GM19239 (cell line): Measurements from ENCODE around the gene SLC2A9.
"Not testable (repeated sequence)": the region's sequence is repeated elsewhere in the genome, so short reads cannot be mapped to it uniquely, and the experiment has no call there.

Experiments used
- DNase-seq: peaks from one replicate; pipeline ENCODE4 v3.0.0; 2011; ENCODE audit warnings: low spot score; ENCODE audit not compliant: insufficient read length
- FAIRE-seq: peaks from 2 replicates; lab custom pipeline; 2011; peaks lifted over from hg19 to GRCh38; lab: Jason Lieb, UNC

The SLC2A9 gene

GRCh38 chr4:9903317-9903716 lies 118.0 kb downstream of the SLC2A9 start:
- FAIRE-seq (no peak), DNase-seq (no peak)

GRCh38 chr4:9901257-9901656 lies 120.0 kb downstream of the SLC2A9 start:
- no peak for FAIRE-seq
- no peak for DNase-seq

- DNase-seq, FAIRE-seq: not testable (repeated sequence)
Observed at GRCh38 chr4:9900633-9901032, 120.7 kb downstream of the SLC2A9 start.

- DNase-seq, result no peak
- FAIRE-seq, result no peak
Observed at GRCh38 chr4:9899306-9900055, 121.8 kb downstream of the SLC2A9 start.

- DNase-seq (no peak), FAIRE-seq (no peak)
Observed at GRCh38 chr4:9898596-9899305, 122.5 kb downstream of the SLC2A9 start.

- DNase-seq (no peak), FAIRE-seq (no peak)
Observed at GRCh38 chr4:9895333-9895705, 126.0 kb downstream of the SLC2A9 start.

- FAIRE-seq (no peak), DNase-seq (no peak)
Observed at GRCh38 chr4:9894644-9895332, 126.5 kb downstream of the SLC2A9 start.

- DNase-seq (no peak), FAIRE-seq (no peak)
Observed at GRCh38 chr4:9893329-9894108, 127.8 kb downstream of the SLC2A9 start.

GRCh38 chr4:9891740-9892139 lies 129.6 kb downstream of the SLC2A9 start:
- FAIRE-seq (no peak), DNase-seq (no peak)

GRCh38 chr4:9891056-9891455 lies 130.2 kb downstream of the SLC2A9 start:
- FAIRE-seq (no peak), DNase-seq (no peak)

- FAIRE-seq, result no peak
Observed at GRCh38 chr4:9889306-9889705, 132.0 kb downstream of the SLC2A9 start.

GRCh38 chr4:9885958-9886357 lies 135.3 kb downstream of the SLC2A9 start:
- FAIRE-seq (no peak), DNase-seq (no peak)

More at GRCh38 chr4:9889306-9889705, 132.0 kb downstream of the SLC2A9 start:
- no peak for DNase-seq

GRCh38 chr4:9880406-9881197 lies 140.7 kb downstream of the SLC2A9 start:
- no peak for FAIRE-seq

GRCh38 chr4:9877123-9877522 lies 144.2 kb downstream of the SLC2A9 start:
- DNase-seq (no peak), FAIRE-seq (no peak)

More at GRCh38 chr4:9880406-9881197, 140.7 kb downstream of the SLC2A9 start:
- DNase-seq, result no peak

- FAIRE-seq, result no peak
Observed at GRCh38 chr4:9875516-9875915, 145.8 kb downstream of the SLC2A9 start.

GRCh38 chr4:9874385-9874784 lies 146.9 kb downstream of the SLC2A9 start:
- DNase-seq (no peak), FAIRE-seq (no peak)

More at GRCh38 chr4:9875516-9875915, 145.8 kb downstream of the SLC2A9 start:
- DNase-seq, result no peak

- FAIRE-seq (no peak), DNase-seq (no peak)
Observed at GRCh38 chr4:9870165-9870790, 151.0 kb downstream of the SLC2A9 start.

GRCh38 chr4:9867751-9868425 lies 153.4 kb downstream of the SLC2A9 start:
- DNase-seq (no peak), FAIRE-seq (no peak)
